Caco-2 (cell line): Measurements from ENCODE around the gene TMEM40. TPM values are rescaled to one million over a fixed set of nuclear protein-coding genes. Genes with fewer than 3 reads are reported as not detected.

Experiments used
- BruUV-seq: library from RNA; stranded (reverse); fragments of 400-500 nt; replicated peaks from 2 replicates; lab custom pipeline; 2021; lab: Mats Ljungman, UMichigan
- CTCF ChIA-PET: fragments of 300-600 bp; sonication (Branson Sonifier 250); formaldehyde crosslinking; loops from one replicate; lab custom pipeline; 2022; ENCODE audit warnings: antibody characterized with exemption; lab: Charles Lee
- POLR2A ChIA-PET: fragments of 300-600 bp; sonication (Branson Sonifier 250); formaldehyde crosslinking; loops from one replicate; lab custom pipeline; 2022; ENCODE audit warnings: antibody characterized with exemption; lab: Charles Lee
- DNase-seq, 2 experiments: peaks; one replicate each; pipeline versions ENCODE4 v3.0.0 to v3.0.0-alpha.2; 2020 to 2022
- H3K27me3 ChIP-seq: replicated peaks from 2 replicates; pipeline ENCODE4 v1.6.0; 2011; ENCODE audit warnings: low read length; ENCODE audit not compliant: control insufficient read depth, insufficient read depth
- H3K36me3 ChIP-seq: 2 replicates; pipeline ENCODE4 v1.5.1; 2011; ENCODE audit warnings: low read length; ENCODE audit not compliant: control insufficient read depth, insufficient read depth
- H3K4me1 ChIP-seq: fragments of 250-450 bp; sonication (Bioruptor Pico); 2 replicates; pipeline ENCODE4 v1.5.1; 2020; ENCODE audit warnings: mild to moderate bottlenecking
- H3K4me3 ChIP-seq: 2 replicates; pipeline ENCODE4 v1.5.1; 2011; ENCODE audit warnings: low read depth, mild to moderate bottlenecking, control low read depth, low read length
- H3K9me3 ChIP-seq: fragments of 250-450 bp; sonication (Bioruptor Pico); 2 replicates; pipeline ENCODE4 v1.5.1; 2020; ENCODE audit warnings: mild to moderate bottlenecking, moderate library complexity
- H3K27ac Mint-ChIP-seq: one replicate; pipeline ENCODE4 v1.8.0; 2022; ENCODE audit warnings: mixed read lengths; ENCODE audit not compliant: unreplicated experiment
- H3K27me3 Mint-ChIP-seq: one replicate; pipeline ENCODE4 v1.8.0; 2022; ENCODE audit warnings: mixed read lengths; ENCODE audit not compliant: insufficient read depth, unreplicated experiment
- H3K36me3 Mint-ChIP-seq: one replicate; pipeline ENCODE4 v1.8.0; 2022; ENCODE audit warnings: mild to moderate bottlenecking, mixed read lengths; ENCODE audit not compliant: insufficient read depth, unreplicated experiment
- H3K4me1 Mint-ChIP-seq: one replicate; pipeline ENCODE4 v1.8.0; 2022; ENCODE audit warnings: low read depth, mixed read lengths; ENCODE audit not compliant: unreplicated experiment
- H3K4me3 Mint-ChIP-seq: one replicate; pipeline ENCODE4 v1.8.0; 2022; ENCODE audit warnings: mild to moderate bottlenecking, moderate library complexity, mixed read lengths; ENCODE audit not compliant: unreplicated experiment
- H3K9me3 Mint-ChIP-seq: one replicate; pipeline ENCODE4 v1.8.0; 2022; ENCODE audit warnings: mixed read lengths; ENCODE audit not compliant: unreplicated experiment
- intact Hi-C: fragments of 100-400 bp; cut with micrococcal nuclease; formaldehyde crosslinking; loops from one replicate; pipeline ENCODE4 v1.10.0; 2022; ENCODE audit not compliant: unreplicated experiment
- total RNA-seq: library from RNA; stranded (reverse); gene quantifications from 2 replicates; pipeline ENCODE4 v1.2.3, GENCODE V29; 2022
- TF ChIP-seq, protein P1 (sequence below), 2 experiments: fragments of 200-600 bp in 1 of 2; IDR thresholded peaks; 1 replicate in 1 of 2; 2 replicates in 1 of 2; pipeline versions ENCODE4 v1.5.1 to v1.8.0; 2011 to 2022; ENCODE audit warnings: antibody characterized with exemption in 1 of 2, control low read depth in 1 of 2, inconsistent platforms in 1 of 2, low read depth in 1 of 2, low read length in 1 of 2, mild to moderate bottlenecking in 1 of 2, moderate library complexity in 1 of 2; ENCODE audit not compliant: insufficient read depth in 1 of 2, severe bottlenecking in 1 of 2, unreplicated experiment in 1 of 2

The TMEM40 gene
- total RNA-seq, 1 experiment from 2014 or later: 0.86 TPM

DNA sequence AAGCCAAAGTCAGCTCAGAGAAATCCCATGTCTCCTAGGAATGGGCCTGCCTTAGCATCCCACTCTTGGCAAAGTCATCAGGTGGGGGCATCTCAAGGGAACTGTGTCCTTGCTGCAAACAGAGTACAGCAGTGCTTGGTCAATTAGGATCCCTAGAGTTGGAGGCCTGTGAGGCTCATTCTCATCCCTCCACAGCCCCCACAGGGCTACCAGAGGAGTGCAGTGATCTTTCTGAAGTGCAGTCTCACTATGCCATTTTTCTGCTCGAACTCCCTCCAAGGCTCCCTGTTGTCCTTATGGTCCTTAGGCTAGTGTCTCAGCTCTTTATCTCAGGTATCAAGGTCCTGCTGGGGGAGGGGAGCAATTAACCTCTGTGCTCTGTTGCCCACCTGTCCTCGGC, 31.1 kb downstream of the TMEM40 start:
- Mint-ChIP-seq H3K27me3 (no peaks in the 10 kb centered on the region), H3K9me3 (peaks cover 9% of the 10 kb centered on the region), H3K4me1 (peaks cover 6% of the 10 kb centered on the region), H3K27ac (no peak overlapping the region), H3K36me3 (no peaks in the 10 kb centered on the region), H3K4me3 (no peak overlapping the region)
- peaks cover 15% of the 10 kb centered on the region for H3K4me1 ChIP-seq
- H3K27me3 ChIP-seq: no peaks in the 10 kb centered on the region
- ChIA-PET CTCF (interaction anchor here (0.6 kb wide), 1 partner anchor 186 kb away, joined by 5 read pairs; no protein-coding TSS in a partner anchor), POLR2A (no interaction called here)
- BruUV-seq: no TSS peak
- no peaks in the 10 kb centered on the region for H3K36me3 ChIP-seq
- TF ChIP-seq, protein P1, sequence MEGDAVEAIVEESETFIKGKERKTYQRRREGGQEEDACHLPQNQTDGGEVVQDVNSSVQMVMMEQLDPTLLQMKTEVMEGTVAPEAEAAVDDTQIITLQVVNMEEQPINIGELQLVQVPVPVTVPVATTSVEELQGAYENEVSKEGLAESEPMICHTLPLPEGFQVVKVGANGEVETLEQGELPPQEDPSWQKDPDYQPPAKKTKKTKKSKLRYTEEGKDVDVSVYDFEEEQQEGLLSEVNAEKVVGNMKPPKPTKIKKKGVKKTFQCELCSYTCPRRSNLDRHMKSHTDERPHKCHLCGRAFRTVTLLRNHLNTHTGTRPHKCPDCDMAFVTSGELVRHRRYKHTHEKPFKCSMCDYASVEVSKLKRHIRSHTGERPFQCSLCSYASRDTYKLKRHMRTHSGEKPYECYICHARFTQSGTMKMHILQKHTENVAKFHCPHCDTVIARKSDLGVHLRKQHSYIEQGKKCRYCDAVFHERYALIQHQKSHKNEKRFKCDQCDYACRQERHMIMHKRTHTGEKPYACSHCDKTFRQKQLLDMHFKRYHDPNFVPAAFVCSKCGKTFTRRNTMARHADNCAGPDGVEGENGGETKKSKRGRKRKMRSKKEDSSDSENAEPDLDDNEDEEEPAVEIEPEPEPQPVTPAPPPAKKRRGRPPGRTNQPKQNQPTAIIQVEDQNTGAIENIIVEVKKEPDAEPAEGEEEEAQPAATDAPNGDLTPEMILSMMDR (IDR thresholded peaks at IDR 0.05; ENCODE audit: insufficient read depth in 1 of 2, low read depth in 1 of 2, low read length in 1 of 2, severe bottlenecking in 1 of 2, unreplicated experiment in 1 of 2): no peak
- intact Hi-C loops: no loop called here
- no peak for DNase-seq
- no peaks in the 10 kb centered on the region for H3K9me3 ChIP-seq
- H3K4me3 ChIP-seq: no peak overlapping the region

GRCh38 chr3:12727481-12727880, 31.6 kb downstream of the TMEM40 start:
- ChIA-PET CTCF (interaction anchor here (0.6 kb wide), 1 partner anchor 185 kb away, joined by 5 read pairs; no protein-coding TSS in a partner anchor), POLR2A (no interaction called here)
- Mint-ChIP-seq H3K4me3 (no peak overlapping the region), H3K27me3 (no peaks in the 10 kb centered on the region), H3K36me3 (no peaks in the 10 kb centered on the region), H3K4me1 (peaks cover 6% of the 10 kb centered on the region), H3K27ac (no peak overlapping the region), H3K9me3 (peaks cover 7% of the 10 kb centered on the region)
- TF ChIP-seq, protein P1 (IDR thresholded peaks at IDR 0.05; ENCODE audit: insufficient read depth in 1 of 2, low read depth in 1 of 2, low read length in 1 of 2, severe bottlenecking in 1 of 2, unreplicated experiment in 1 of 2): no peak
- H3K27me3 ChIP-seq: no peaks in the 10 kb centered on the region
- no TSS peak for BruUV-seq
- peaks cover 15% of the 10 kb centered on the region for H3K4me1 ChIP-seq
- H3K9me3 ChIP-seq: no peaks in the 10 kb centered on the region
- H3K4me3 ChIP-seq: no peak overlapping the region
- intact Hi-C loops: no loop called here
- DNase-seq: no peak
- no peaks in the 10 kb centered on the region for H3K36me3 ChIP-seq

- DNase-seq: no peak
- TF ChIP-seq, protein P1 (IDR thresholded peaks at IDR 0.05; ENCODE audit: insufficient read depth in 1 of 2, low read depth in 1 of 2, low read length in 1 of 2, severe bottlenecking in 1 of 2, unreplicated experiment in 1 of 2): no peak
- Mint-ChIP-seq H3K36me3 (no peaks in the 10 kb centered on the region), H3K4me3 (no peak overlapping the region), H3K27ac (no peak overlapping the region), H3K27me3 (no peaks in the 10 kb centered on the region), H3K9me3 (no peaks in the 10 kb centered on the region), H3K4me1 (peaks cover 6% of the 10 kb centered on the region)
- ChIA-PET CTCF (no interaction called here), POLR2A (no interaction called here)
- Histone ChIP-seq H3K4me1 (peaks cover 15% of the 10 kb centered on the region), H3K27me3 (no peaks in the 10 kb centered on the region), H3K4me3 (no peak overlapping the region), H3K9me3 (no peaks in the 10 kb centered on the region), H3K36me3 (no peaks in the 10 kb centered on the region)
- intact Hi-C loops: no loop called here
- no TSS peak for BruUV-seq
These were observed 33.6 kb downstream of the TMEM40 start for GRCh38 chr3:12725436-12725835.
